H9 (cell line): ENCODE data around the gene EIF2D. TPM values are rescaled to one million over a fixed set of nuclear protein-coding genes. Genes with fewer than 3 reads are reported as not detected.

ENCODE experiments used
- DNase-seq: peaks from one replicate; pipeline ENCODE4 v3.0.0-alpha.2; 2017
- H2AFZ ChIP-seq: one replicate; pipeline ENCODE4 v1.6.1; 2013; ENCODE audit warnings: mild to moderate bottlenecking, low read length, control low read depth, moderate library complexity
- H2AK5ac ChIP-seq: 2 replicates; pipeline ENCODE4 v1.6.1; 2013; ENCODE audit warnings: low read length, control low read depth, mixed read lengths; ENCODE audit not compliant: insufficient read length
- H2BK120ac ChIP-seq: one replicate; pipeline ENCODE4 v1.6.1; 2013; ENCODE audit warnings: low read depth, mild to moderate bottlenecking, low read length, control low read depth, inconsistent platforms; ENCODE audit not compliant: poor library complexity, severe bottlenecking
- H2BK12ac ChIP-seq: 2 replicates; pipeline ENCODE4 v1.6.1; 2013; ENCODE audit warnings: low read length, control low read depth, mixed read lengths, low read depth; ENCODE audit not compliant: insufficient read length
- H2BK15ac ChIP-seq: 2 replicates; pipeline ENCODE4 v1.6.1; 2013; ENCODE audit warnings: low read depth, low read length, control low read depth
- H2BK20ac ChIP-seq: one replicate; pipeline ENCODE4 v1.6.1; 2013; ENCODE audit warnings: low read depth, mild to moderate bottlenecking, low read length, control low read depth, inconsistent platforms; ENCODE audit not compliant: poor library complexity, severe bottlenecking
- H2BK5ac ChIP-seq: 2 replicates; pipeline ENCODE4 v1.6.1; 2013; ENCODE audit warnings: low read length, control low read depth, mixed read lengths; ENCODE audit not compliant: insufficient read length
- H3K14ac ChIP-seq: 2 replicates; pipeline ENCODE4 v1.6.1; 2013; ENCODE audit warnings: low read length, control low read depth; ENCODE audit not compliant: insufficient read depth
- H3K18ac ChIP-seq: 2 replicates; pipeline ENCODE4 v1.6.1; 2013; ENCODE audit warnings: low read depth, mild to moderate bottlenecking, mixed read lengths, low read length, control low read depth; ENCODE audit not compliant: insufficient read length
- H3K23ac ChIP-seq: 2 replicates; pipeline ENCODE4 v1.6.1; 2013; ENCODE audit warnings: low read length, control low read depth, mixed read lengths, low read depth; ENCODE audit not compliant: insufficient read length
- H3K23me2 ChIP-seq: 2 replicates; pipeline ENCODE4 v1.6.1; 2013; ENCODE audit warnings: low read depth, mild to moderate bottlenecking, mixed read lengths, low read length, control low read depth; ENCODE audit not compliant: insufficient read length, poor library complexity, severe bottlenecking
- H3K27ac ChIP-seq: 2 replicates; pipeline ENCODE4 v1.5.1; 2013; ENCODE audit warnings: low read length, control low read depth, mixed read lengths, low read depth; ENCODE audit not compliant: insufficient read length
- H3K27me3 ChIP-seq: 2 replicates; pipeline ENCODE4 v1.6.1; 2013; ENCODE audit warnings: low read length, control low read depth, inconsistent platforms; ENCODE audit not compliant: insufficient read depth
- H3K4ac ChIP-seq: 2 replicates; pipeline ENCODE4 v1.6.1; 2013; ENCODE audit warnings: low read depth, mild to moderate bottlenecking, control low read depth, inconsistent platforms, low read length, moderate library complexity
- H3K4me1 ChIP-seq: 2 replicates; pipeline ENCODE4 v1.6.1; 2013; ENCODE audit warnings: low read length, control low read depth, inconsistent platforms; ENCODE audit not compliant: insufficient read depth
- H3K4me2 ChIP-seq: 2 replicates; pipeline ENCODE4 v1.6.1; 2013; ENCODE audit warnings: low read length, control low read depth, mixed read lengths; ENCODE audit not compliant: insufficient read length, insufficient read depth
- H3K56ac ChIP-seq: 2 replicates; pipeline ENCODE4 v1.6.1; 2013; ENCODE audit warnings: low read depth, mild to moderate bottlenecking, mixed read lengths, low read length, control low read depth; ENCODE audit not compliant: insufficient read length
- H3K79me1 ChIP-seq: 2 replicates; pipeline ENCODE4 v1.6.1; 2013; ENCODE audit warnings: low read depth, mild to moderate bottlenecking, moderate library complexity, low read length, control low read depth, inconsistent platforms; ENCODE audit not compliant: insufficient read depth, poor library complexity, severe bottlenecking
- H3K79me2 ChIP-seq: 2 replicates; pipeline ENCODE4 v1.6.1; 2013; ENCODE audit warnings: low read length, control low read depth, inconsistent platforms; ENCODE audit not compliant: insufficient read depth
- H3K9ac ChIP-seq: 2 replicates; pipeline ENCODE4 v1.6.1; 2013; ENCODE audit warnings: low read length, control low read depth, mixed read lengths; ENCODE audit not compliant: insufficient read length; ENCODE audit errors: extremely low read depth
- H3K9me3 ChIP-seq: one replicate; pipeline ENCODE4 v1.6.1; 2013; ENCODE audit warnings: low read depth, low read length, inconsistent platforms; ENCODE audit not compliant: control insufficient read depth
- H3T11ph ChIP-seq: one replicate; pipeline ENCODE4 v1.6.1; 2013; ENCODE audit warnings: mild to moderate bottlenecking, low read length, control low read depth, inconsistent platforms
- H4K20me1 ChIP-seq: one replicate; pipeline ENCODE4 v1.6.1; 2013; ENCODE audit not compliant: control insufficient read depth, insufficient read length, insufficient read depth
- H4K5ac ChIP-seq: 2 replicates; pipeline ENCODE4 v1.6.1; 2013; ENCODE audit warnings: low read depth, mild to moderate bottlenecking, mixed read lengths, low read length, control low read depth; ENCODE audit not compliant: insufficient read length
- H4K8ac ChIP-seq: replicated peaks from 2 replicates; pipeline ENCODE4 v1.6.1; 2013; ENCODE audit warnings: low read length, control low read depth, mixed read lengths, low read depth; ENCODE audit not compliant: insufficient read length
- H4K91ac ChIP-seq: 2 replicates; pipeline ENCODE4 v1.6.1; 2013; ENCODE audit warnings: low read depth, mild to moderate bottlenecking, moderate library complexity, mixed read lengths, low read length, control low read depth; ENCODE audit not compliant: insufficient read length
- H3K27ac Mint-ChIP-seq, 3 experiments: 2 replicates in 2 of 3; 3 replicates in 1 of 3; pipeline ENCODE4 v1.8.0; 2020 to 2021; ENCODE audit warnings: mixed read lengths in 3 of 3, mild to moderate bottlenecking in 1 of 3, moderate library complexity in 1 of 3
- H3K27me3 Mint-ChIP-seq: 2 replicates; pipeline ENCODE4 v1.8.0; 2021; ENCODE audit warnings: low read depth, mild to moderate bottlenecking, moderate library complexity, mixed read lengths
- H3K36me3 Mint-ChIP-seq, 3 experiments: 2 replicates in 2 of 3; 3 replicates in 1 of 3; pipeline ENCODE4 v1.8.0; 2020 to 2021; ENCODE audit warnings: low read depth in 3 of 3, mixed read lengths in 3 of 3; ENCODE audit not compliant: insufficient read depth in 1 of 3
- H3K4me1 Mint-ChIP-seq, 2 experiments: 2 replicates each; pipeline ENCODE4 v1.8.0; 2020; ENCODE audit warnings: mixed read lengths in 2 of 2
- H3K4me3 Mint-ChIP-seq, 2 experiments: 2 replicates in 1 of 2; 3 replicates in 1 of 2; pipeline ENCODE4 v1.8.0; 2020 to 2021; ENCODE audit warnings: mild to moderate bottlenecking in 2 of 2, mixed read lengths in 2 of 2, moderate library complexity in 1 of 2
- H3K9me3 Mint-ChIP-seq, 2 experiments: 2 replicates in 1 of 2; 3 replicates in 1 of 2; pipeline ENCODE4 v1.8.0; 2020; ENCODE audit warnings: mild to moderate bottlenecking in 2 of 2, mixed read lengths in 2 of 2, moderate library complexity in 1 of 2
- WGBS: extraction: QIAGEN DNeasy Blood & Tissue Kit; methylation state at CpG from one replicate; pipeline ENCODE4 v1.1.7; 2013; ENCODE audit warnings: missing lambda C conversion rate, low lambda C conversion rate, mixed read lengths; ENCODE audit not compliant: insufficient read length; ENCODE audit errors: extremely low coverage; 5-methylcytosine and 5-hydroxymethylcytosine counted together
- total RNA-seq: library from RNA; stranded (reverse); gene quantifications from 2 replicates; pipeline ENCODE4 v1.2.1, GENCODE V29; 2021
- TF ChIP-seq, protein P1 (sequence below): fragments of 200-600 bp; sonication (generic); conservative IDR thresholded peaks from 3 replicates; pipeline ENCODE4 v1.8.0; 2021; ENCODE audit warnings: antibody characterized with exemption, mild to moderate bottlenecking

The EIF2D gene
- total RNA-seq, 1 experiment from 2014 or later: 35.8 TPM

GRCh38 chr1:206569556-206569955 lies 42.7 kb downstream of the EIF2D start:
- H3K9me3 Mint-ChIP-seq: no peaks in the 10 kb centered on the region

More at GRCh38 chr1:206569556-206569955, 42.7 kb downstream of the EIF2D start:
- H2BK15ac ChIP-seq: no peak overlapping the region
- H4K8ac ChIP-seq: no peak overlapping the region
- no peak overlapping the region for H3K14ac ChIP-seq
- H3K27ac Mint-ChIP-seq: no peak overlapping the region
- H2AFZ ChIP-seq: no peak overlapping the region
- no peak overlapping the region for H3K56ac ChIP-seq
- H4K20me1 ChIP-seq: no peaks in the 10 kb centered on the region
- no peaks in the 10 kb centered on the region for H3K79me1 ChIP-seq
- TF ChIP-seq, protein P1, sequence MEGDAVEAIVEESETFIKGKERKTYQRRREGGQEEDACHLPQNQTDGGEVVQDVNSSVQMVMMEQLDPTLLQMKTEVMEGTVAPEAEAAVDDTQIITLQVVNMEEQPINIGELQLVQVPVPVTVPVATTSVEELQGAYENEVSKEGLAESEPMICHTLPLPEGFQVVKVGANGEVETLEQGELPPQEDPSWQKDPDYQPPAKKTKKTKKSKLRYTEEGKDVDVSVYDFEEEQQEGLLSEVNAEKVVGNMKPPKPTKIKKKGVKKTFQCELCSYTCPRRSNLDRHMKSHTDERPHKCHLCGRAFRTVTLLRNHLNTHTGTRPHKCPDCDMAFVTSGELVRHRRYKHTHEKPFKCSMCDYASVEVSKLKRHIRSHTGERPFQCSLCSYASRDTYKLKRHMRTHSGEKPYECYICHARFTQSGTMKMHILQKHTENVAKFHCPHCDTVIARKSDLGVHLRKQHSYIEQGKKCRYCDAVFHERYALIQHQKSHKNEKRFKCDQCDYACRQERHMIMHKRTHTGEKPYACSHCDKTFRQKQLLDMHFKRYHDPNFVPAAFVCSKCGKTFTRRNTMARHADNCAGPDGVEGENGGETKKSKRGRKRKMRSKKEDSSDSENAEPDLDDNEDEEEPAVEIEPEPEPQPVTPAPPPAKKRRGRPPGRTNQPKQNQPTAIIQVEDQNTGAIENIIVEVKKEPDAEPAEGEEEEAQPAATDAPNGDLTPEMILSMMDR: no peak
- no peaks in the 10 kb centered on the region for H3K23me2 ChIP-seq
- H3K27me3 ChIP-seq: no peaks in the 10 kb centered on the region
- H3K4me2 ChIP-seq: no peak overlapping the region
- no peak overlapping the region for H2BK5ac ChIP-seq
- H3K23ac ChIP-seq: no peak overlapping the region
- no peak overlapping the region for H2BK12ac ChIP-seq
- H3K4ac ChIP-seq: no peak overlapping the region
- H3K4me3 Mint-ChIP-seq: no peak overlapping the region
- H4K5ac ChIP-seq: no peak overlapping the region
- H2BK20ac ChIP-seq: no peak overlapping the region
- H2AK5ac ChIP-seq: no peak overlapping the region
- no peak overlapping the region for H3K27ac ChIP-seq
- H3K9me3 ChIP-seq: no peaks in the 10 kb centered on the region
- no peak overlapping the region for H4K91ac ChIP-seq
- H2BK120ac ChIP-seq: no peak overlapping the region
- no peaks in the 10 kb centered on the region for H3K36me3 Mint-ChIP-seq
- no peak overlapping the region for H3K18ac ChIP-seq
- H3T11ph ChIP-seq: no peak overlapping the region
- H3K4me1 Mint-ChIP-seq: peaks cover 15 to 20% of the 10 kb centered on the region in 2 experiments
- no CpG with 5 or more reads among the region's 4 CpGs for WGBS
- peaks cover 2% of the 10 kb centered on the region; the same call in 1 of the 2 replicates for H3K4me1 ChIP-seq
- H3K9ac ChIP-seq: no peak overlapping the region
- no peak for DNase-seq
- no peaks in the 10 kb centered on the region for H3K79me2 ChIP-seq
- peaks cover 18% of the 10 kb centered on the region for H3K27me3 Mint-ChIP-seq
